Stimulated activated CD8-positive, alpha-beta memory T cell treated with anti-CD3 and anti-CD28 coated beads, Interleukin-12 subunit alpha, Interleukin-12 subunit beta, amount 100 ng/mL, for 4 hours (primary cell): ENCODE measurements around the gene PTAFR.

Experiments used
- DNase-seq: peaks from one replicate; pipeline ENCODE4 v3.0.0-alpha.2; 2020; ENCODE audit warnings: low read depth

PTAFR gene, protein sequence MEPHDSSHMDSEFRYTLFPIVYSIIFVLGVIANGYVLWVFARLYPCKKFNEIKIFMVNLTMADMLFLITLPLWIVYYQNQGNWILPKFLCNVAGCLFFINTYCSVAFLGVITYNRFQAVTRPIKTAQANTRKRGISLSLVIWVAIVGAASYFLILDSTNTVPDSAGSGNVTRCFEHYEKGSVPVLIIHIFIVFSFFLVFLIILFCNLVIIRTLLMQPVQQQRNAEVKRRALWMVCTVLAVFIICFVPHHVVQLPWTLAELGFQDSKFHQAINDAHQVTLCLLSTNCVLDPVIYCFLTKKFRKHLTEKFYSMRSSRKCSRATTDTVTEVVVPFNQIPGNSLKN

DNA sequence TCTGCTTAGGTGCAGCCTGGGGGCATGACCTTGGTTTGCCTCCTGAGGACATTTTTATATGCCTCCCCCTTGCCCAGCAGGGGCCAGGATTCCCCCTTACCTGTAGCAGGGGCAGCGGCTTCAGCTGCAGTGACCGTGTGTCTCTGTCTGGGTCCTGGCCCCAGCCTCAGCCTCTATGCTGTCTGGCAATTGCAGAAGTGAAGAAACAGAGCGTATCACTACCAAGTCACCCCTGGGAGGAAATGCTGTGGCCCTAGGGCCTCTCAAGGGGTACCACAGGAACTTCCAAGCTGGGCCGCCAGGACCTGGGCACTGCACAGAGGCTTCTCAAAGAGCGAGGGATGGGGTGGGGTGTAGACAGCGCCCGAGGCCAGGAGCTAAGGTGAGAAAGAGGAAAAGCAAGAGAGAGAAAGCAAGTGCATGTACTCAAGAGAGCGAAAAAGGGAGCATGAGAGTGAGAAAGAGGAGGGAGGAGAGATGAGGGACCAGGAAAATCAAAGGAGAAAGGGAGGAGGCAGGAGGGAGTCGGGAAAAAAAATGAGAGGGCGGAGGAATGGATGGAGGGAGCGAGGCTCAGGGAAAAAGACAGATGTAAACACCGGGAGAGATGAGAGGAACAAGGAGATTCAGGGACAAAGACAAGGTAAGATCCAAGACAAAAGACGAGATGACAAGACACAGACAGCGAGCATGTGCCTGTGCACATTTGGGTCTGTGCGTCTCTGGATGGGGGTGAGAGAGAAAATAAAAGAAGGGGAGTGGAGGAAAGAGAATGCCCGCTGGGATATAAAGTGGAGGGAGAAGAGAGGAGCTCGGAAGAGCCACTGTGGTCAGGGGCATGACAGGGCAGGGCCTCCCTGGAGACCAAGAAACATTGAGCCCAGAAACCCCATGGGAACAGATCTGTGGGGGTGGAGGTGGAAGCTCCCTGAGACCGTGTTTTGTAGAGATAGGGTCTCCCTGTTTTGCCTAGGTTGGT, at the start of gene PTAFR:
TSS of gene PTAFR (minus strand) at position 199 of the 979 bp plus-strand sequence. CDS start 25,669 bp downstream, outside the sequence.
- DNase-seq, result no peak

DNA sequence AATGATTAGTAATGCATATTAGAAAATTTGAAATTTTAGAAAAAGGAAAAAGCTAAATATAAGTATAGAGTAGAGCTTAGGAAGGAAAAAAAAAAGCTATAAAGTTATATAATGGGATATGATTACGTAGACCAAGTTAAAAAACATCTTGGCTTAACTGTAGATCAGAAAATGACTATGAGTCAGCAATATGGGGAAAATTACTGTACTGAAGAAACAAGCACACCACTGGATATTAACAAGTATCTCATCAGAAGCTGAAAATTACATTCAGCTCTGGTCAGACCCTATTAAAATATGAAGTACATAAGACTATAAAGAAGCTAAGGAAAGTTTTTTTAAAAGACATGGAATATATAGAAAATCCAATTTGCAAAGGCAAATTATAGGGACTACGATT, 36.8 kb upstream of the PTAFR start:
- DNase-seq, result no peak

DNA sequence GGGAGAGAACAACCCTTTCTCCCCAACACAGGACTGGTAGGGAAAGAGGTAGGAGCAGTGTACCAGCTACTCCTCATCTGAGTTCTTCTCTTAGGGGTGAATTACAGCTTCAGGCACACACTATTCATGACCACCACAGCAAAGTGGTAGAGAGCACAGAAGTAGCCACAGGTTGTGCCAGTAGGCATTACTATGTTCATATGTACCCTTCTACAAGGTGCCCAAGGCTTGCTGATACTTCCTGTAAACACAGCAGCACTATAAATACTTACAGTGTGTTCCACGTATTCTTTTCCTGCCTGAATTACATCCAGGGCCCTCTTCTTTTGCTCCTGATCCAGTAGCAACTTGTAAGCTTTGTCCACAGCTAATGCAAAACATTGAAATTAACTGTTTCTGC, 33.2 kb upstream of the PTAFR start:
- DNase-seq, result no peak

DNA sequence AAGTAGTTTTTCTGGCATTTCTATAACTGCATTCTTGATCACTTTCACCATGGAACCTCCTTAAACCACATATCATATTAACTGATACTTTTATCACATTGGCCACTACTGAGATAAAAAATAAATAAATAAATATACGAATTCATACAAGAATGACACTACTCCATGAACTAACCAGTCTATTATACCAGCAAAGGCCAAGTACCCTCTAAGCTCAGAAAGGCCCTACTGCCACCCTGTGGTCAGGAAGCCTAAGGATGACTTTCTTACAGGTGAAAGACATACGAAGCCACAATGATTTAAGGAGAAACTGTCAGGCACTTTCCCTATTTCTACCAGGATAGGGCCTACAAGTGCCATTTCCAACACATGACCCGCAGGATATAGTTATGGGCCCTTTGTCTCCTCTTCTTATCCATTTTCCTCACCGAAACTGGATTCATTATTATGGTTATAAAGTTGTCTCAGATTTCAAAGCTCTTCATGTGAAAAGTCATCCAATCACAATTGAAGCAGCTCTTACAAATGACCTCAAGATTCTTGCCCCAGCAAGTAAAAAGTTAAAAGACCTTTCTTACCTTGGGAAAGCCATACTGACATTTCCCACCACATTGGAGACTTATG, 32.4 kb upstream of the PTAFR start:
- peak; percentile 15 for DNase-seq

DNA sequence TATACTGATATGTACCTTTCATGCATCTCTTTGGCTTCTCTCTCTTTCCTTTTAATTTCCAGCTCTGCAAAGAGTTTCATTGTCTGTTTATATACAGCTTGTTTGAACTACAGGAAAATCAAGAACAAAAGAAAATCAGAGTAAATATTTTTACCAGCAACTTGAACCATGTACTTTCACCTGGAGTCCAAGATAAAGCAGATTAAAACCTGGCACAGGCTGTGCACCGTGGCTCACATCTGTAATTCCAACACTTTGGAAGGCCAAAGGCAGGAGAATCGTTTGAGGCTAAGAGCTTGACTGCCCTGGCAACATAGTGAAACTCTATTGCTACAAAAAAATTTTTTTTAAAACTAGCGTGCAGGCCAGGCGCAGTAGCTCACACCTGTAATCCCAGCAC, 28.8 kb upstream of the PTAFR start:
- DNase-seq, result no peak

DNA sequence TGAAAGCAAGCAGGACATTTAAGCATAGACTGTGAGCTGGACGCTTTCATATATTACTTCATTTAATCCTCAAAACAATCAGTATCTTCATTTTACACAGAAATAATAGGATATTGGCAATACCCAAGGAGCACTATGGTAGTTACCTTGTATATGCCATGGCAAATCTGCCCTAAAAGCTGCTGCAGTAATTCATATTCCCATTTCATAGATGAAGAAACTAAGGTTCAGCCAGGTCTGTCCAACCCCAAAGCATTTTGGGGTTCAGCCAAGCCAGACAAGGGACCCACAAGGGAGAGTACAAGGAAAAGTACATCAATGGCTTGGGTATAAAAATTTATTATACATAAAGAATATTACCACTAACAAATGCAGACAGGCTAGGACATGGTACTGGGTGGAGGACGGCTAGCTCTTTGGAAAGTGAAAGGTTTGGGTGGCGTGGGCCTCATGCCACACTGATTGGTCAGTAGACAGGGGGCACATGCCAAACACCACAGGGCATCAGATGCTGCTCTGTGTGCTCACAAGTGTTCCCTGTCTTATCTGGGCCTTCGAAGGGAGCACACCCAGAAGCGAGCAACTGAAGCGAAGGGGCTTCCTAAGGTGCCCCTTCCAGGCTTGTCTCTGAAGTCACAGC, 23.9 kb upstream of the PTAFR start:
- no peak for DNase-seq

DNA sequence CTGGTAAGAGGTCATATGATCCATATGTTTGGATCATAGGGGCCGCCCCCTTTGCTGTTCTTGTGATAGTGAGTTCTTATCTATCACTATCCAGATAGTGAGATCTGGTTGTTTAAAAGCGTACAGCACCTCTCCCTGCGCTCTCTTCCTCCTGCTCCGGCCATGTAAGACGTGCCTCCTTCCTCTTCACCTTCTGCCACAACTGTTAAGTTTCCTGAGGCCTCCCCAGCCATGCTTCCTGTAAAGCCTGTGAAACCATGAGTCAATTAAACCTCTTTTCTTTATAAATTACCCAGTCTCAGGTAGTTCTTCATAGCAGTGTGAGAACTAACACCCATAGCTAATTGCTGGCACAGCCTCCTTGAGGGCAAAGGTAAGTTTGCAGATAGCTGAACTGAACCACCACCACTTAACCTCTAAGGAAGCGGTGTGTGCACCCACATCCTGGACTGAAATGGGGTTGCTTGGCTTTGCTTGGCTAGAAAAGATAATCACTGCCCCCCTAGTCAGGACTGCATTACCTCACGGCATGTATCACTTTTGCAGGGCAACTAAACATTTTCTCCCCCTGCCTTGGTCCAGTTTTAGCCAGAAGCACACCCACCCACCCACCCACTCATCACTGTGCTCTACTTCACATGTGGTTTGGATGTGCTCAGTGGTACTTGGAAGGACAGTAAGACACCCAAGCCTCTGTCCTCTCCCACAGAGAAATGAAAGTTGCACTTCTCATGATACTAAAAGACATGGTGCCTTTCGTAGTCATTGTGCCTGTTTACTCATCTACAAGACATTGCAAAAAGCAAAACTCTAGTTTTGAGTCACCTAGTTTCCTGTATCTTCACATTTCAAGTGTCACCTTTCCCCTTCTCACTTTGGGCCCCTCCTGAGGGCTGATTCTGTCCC, 23.1 kb upstream of the PTAFR start:
- peak; percentile 29 for DNase-seq

DNA sequence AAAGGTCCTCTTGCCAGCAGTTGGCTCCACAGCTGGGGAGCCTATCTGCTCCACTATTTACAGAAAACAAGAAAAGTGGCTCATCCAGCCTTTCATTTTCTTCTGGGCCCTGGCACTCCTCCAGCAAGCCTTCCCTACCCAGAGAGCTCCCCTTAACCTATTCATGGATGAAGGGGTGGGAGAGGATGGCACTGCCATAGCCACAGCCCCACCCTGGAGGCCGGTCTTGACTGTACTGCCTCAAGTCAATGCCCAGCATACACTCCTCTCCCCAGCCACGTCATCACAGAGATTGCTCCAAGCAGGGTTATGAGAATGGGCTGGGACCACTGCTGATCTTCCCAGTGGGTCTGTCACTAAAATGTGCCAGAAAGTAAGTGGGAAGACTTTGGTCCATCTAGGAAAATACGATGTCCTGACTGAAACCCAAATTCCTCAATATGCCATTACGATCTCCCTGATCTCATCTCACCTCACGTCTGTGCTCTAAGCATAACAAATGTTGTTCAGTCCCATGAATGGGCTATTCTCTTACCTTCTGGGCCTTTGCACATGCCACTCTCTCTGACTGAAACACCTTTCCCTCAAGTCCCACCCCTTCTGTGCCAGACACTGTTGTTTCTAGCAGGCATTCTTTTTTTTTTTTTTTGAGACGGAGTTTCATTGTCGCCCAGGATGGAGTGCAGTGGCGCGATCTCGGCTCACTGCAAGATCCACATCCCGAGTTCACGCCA, 21.4 kb upstream of the PTAFR start:
- DNase-seq, result no peak

DNA sequence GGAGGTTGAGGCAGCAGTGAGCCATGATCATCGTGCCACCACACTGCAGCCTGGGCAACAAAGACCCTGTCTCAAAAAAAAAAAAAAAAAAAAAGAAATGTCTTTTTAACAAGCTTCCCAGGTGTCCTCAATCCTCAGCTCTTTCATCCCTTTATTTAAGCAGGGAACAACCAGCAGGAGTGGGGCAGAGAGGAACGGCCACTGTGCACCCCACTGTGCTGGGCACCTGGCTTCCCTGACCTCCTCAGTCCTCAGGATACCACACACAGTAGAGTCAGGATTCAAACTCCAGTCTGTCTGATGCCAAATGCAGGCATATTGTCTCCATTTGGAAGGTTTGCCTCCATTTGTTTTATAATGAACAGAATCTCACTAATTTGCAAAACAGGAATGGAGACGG, 19.8 kb upstream of the PTAFR start:
- no peak for DNase-seq

DNA sequence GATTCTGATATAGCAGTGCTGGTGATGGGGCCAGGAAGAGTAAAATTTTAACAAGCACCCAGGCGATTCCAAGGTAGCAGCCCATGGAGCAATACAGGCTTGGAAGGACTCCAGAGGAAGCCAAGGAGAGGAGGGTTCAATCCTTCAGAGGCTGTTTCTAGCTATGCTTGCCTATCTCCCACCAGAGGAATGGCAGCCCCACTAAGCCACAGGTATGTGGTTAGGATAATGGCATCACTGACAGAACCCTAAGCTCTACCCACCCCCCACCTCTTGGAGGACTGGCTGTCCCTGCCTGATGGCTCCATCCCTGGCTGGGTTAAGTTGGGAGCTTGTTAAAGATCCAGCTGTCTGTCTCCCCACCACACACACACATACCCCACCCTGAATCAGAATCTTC, 19.3 kb upstream of the PTAFR start:
- no peak for DNase-seq

DNA sequence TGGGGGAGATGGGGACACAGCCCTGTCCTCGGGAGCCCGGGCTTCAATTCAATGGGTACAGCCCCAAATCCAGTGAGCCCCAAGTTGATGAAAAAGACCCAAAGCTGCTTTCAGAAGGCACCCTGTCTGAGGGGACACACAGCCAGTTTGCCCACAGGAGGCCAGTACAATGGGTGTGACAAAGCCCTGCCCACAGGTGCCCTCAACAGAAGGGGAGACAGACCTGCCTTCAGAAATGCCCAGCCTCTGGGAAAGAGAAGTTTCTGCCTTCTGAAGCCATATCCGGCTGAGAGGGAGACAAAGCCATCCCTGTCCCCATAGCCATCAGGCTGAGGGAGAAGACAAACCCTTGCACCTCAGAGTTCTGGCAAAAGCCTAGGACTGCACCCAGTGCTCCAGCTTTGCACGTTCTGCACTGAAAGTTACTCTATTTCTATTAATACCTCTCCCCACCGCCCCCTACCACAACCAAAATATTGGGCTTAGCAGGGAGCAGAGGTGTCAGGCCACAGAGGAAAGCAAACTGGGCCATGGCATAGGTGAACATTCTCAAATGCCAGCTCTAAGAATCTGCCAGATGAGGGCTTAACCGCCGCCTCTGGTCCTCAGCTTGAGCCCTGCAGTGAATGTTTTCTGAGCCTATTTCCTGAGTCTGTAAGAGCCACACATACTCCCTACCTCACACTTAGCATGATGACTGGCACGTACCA, 18.0 kb upstream of the PTAFR start:
- DNase-seq, result no peak

DNA sequence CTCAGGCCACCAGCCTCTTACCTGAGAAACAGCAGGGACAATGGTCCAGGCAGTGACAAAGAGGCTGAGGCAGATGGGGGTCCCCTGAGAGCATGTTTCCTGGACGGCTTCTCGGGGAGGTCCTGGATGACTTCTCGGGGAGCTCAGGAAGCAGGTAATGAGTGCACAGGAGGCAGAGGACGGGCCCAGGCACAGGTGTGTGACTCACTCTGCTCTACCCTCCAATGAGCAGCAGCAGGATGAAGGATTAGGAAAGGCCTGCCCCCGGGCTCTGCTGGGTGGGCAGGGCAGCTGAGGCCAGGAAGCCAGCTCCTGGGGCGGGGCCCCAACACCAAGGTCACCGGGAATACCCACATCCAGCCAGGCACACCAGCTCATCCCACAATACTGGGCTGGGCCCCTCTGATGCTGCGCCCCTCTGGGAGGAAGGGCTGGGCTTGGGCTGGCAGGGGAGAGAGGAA, 17.2 kb upstream of the PTAFR start:
- DNase-seq, result no peak

DNA sequence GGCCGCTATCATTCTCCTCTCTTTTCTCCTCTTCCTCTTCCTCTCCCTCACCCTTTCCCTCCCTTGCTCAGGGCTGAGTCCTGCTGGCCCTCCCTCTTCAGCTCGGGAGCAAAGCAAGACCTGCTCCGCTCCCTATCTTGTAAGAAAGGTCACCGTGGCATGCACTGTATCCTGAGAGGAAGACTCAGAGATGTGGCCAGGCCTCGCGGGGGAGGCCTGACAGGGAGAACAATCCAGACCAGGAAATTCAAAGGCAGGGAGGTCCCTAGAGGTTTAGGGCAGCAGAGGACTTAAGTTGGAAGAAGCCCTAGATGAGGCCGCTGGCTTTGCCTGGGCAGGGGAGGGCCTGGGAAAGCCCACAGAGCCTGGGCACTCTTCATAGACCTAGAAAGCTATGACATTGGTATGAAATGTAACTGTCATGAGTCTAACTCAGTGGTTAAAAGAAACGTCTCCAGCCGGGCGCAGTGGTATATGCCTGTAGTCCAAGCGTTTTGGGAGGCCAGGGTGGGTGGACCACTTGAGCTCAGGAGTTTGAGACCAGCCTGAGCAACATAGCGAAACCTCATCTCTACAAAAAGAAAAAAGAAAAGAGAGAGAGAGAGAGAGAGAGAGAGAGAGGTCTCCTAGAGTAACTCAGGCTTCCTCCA, 14.6 kb upstream of the PTAFR start:
- DNase-seq, result no peak

DNA sequence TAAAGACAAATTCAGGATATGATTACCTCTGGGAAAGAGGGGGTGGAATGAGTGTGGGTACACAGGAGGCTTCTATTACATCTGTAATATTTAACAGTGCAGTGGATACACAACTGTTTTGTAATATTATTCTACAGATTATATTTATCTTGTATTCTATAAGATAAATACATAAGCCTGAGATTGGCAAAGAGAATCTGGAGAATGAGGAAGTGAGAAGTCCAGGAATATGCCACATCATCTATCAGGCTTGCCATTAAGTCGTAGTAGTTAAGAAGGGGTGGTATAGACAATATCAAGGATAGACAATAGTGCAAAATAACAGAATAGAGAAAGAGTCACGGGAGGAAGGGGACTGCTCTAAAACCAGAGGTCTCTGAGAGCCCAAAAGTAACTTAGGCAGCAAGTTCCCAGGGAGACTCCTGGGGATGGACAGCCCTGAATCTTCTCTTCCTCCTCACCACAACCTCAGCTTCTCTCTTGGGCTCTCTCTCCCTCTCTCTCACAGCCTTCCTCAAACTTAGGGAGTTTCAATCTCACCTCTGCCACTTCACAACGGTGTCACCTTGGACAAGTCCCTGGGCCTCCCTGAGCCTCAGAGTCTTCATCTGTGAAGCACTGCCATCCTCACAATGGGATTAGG, 14.0 kb upstream of the PTAFR start:
- no peak for DNase-seq

DNA sequence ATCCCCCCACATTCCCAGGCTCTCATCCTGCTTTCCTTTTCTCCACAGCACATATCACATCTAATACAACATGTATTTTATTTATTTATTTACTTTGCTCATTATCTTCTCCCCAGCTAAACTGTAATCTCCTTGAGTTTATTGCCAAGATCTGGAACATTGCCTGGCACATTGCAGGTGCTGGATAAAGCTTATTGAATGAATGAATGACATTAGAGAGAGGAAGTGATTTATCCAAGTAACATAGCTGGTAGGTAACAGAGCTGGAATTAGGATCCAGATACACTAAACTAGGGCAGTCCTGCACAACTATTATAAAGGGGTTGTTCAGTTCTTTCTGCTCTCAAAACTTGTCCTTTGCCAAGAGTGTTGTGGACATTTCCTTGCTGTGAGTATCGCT, 8.6 kb upstream of the PTAFR start:
- DNase-seq, result no peak

DNA sequence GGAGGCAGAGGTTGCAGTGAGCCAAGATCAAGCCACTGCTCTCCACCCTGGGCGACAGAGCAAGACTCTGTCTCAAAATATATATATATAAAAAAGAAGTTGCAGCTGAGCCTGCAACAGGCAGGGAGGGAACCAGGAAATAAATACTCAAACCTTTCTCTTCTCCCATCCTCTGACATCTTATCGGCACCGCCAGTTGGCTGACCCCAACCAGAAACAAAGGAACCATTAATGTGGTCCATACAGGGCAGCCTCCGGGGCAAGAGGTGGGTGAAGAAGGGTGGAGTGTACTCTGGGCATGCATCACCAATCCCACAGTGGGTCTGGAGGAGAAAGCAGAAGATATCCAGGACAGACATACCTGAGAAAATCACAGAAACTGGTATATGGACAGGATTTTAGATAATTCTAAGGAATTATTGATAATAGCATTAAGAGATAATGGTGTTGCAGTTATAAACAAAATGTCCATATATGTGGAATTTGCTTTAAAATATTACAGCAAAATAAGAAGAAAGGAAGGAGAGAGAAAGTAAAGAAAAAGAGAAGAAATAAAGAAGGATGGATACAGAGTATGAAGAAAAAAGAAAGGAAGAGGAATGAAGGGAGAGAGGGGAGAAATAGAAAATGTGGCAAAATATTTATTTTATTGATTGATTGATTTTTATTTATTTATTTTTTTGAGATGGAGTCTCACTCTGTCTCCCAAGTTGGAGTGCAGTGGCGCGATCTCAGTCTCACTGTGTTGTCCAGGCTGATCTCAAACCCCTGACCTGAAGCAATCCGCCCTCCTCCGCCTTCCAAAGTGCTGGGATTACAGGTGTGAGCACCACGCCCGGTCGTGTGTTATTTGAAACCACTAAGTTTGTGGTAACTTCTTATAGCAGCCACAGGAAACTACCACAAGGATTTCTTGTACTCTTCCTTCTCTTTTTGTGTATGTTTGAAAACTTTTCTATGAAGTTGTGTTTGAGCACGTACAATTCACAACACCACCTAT, 4.1 kb upstream of the PTAFR start:
- DNase-seq, result no peak
